CD4-positive, alpha-beta T cell treated with Interleukin-17A for 4 hours (primary cell): Measurements from ENCODE around the gene BMF.

Experiments
- DNase-seq: peaks from one replicate; pipeline ENCODE4 v3.0.0-alpha.2; 2020; ENCODE audit warnings: mixed read lengths

BMF gene

GRCh38 chr15:40102897-40103858, 5.5 kb downstream of the BMF start:
- DNase-seq: no peak

DNA sequence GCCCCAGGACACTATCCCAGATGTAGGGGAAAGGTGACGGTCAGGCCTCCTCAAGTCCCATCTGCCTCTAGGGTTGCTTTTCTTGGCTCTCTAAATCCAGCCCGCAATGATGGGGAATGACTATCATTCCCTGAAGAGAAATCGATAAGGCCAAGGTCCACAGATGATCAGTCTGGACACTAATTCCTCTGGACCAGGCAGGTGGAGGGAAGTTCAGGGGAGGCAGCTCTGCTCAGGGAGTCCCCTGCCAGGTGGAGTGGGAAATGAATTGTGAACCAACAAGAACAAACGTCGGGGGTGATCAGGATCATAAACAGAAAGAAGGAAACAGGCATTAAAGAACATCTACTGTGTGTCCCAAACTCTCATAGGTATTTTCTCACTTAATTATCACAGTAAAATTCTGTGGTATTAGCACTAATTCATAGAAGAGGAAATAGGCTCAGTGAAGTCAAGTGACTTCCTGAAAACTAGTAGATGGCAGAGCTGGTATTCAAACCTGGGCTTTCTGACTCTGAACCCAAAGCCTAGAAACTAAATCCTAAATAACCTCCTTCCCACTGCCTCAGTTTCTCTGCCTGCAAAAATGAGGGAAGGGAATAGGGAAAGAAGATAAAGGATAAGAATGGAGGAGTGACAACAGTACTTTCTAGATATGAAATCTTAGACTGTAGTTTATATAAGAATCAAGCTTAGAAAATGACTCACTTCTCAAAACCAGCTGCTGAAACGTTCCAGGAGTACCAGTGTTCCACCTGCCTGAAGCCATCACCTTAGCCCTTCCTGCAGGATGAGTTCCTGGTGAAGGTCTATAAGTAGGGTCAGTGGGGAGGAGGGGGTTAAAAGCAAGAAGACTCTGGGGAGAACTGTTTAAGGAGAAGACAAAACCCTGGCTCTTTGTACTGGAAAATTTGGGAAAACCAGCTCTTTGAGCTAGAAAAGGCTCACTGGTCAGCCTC, 7.5 kb downstream of the BMF start:
- no peak for DNase-seq

GRCh38 chr15:40100123-40100946, 8.3 kb downstream of the BMF start:
- DNase-seq: no peak

DNA sequence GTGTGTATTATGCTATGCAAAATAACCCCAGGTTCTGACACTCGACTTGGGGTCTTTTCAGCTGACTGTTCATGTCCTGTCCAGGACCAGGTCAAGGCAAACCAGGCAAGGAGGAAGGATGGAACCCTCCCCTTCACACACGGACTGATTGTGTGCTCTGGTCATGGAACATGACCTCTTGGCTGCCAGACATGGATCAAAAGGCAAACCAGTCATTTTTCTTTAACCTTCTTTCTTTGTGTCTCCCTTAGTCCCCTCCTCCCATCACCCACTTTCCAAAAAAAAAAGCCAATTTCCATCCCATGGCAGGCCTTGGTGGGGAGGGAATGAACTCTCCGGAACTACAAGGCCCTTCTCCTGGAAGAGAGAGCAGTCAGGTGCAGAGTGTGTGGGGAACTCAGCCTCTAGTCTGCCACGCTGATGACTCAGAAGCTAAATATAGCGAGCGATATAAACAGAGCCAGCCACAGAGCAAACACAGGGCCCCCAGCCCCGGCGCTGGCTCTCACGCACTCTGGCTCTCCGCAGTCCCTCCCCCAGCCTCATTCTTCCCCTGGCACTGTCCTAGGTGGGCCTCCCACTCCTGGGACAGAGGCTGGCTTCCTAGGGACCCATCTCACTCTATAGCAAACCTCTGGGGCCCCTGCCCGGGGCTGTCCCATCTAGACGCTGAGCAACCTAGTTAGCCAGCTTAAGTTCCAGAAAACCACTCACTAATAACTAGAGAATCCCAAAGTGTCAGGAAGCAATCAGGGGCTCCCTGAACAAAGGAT, 10.0 kb downstream of the BMF start:
- peak; percentile 80 for DNase-seq

GRCh38 chr15:40097968-40098476, 10.7 kb downstream of the BMF start:
- no peak for DNase-seq

DNA sequence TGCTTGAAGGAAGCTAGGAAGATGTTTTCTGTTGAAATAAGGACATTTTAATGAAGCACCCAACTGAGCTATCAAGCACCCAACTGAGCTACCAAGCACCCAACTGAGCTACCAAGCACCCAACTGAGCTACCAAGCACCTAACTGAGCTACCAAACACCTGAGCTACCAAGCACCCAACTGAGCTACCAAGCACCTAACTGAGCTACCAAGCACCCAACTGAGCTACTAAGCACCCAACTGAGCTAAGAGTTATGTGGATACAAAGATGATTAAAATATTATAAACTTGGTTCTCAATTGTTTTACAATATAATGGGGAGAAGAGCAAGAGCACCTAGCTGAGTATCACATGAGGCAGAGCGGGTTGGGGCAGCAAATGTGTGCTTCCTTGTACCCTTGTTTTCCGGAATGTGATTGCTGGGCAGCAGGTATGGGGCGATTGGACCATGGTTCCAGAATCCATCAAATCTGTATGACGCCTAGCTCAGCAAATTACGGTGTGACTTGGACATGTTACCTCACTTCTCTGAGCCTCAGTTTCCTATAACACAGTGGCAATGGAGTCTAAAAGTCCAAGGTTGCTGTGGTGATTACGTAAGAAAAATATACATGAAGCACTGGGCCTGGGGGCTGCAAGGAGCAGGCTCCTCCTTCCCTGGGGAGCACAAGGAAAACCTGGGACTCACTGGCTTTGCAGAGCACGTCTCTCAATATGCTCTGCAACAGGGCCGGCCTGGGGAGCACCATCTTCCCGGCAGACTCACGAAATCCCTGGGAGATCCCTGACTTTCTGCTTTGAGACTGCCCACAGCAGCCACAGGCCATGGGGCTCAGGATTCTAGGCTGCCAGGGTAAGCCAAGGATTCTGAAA, 11.3 kb downstream of the BMF start:
- DNase-seq: no peak

DNA sequence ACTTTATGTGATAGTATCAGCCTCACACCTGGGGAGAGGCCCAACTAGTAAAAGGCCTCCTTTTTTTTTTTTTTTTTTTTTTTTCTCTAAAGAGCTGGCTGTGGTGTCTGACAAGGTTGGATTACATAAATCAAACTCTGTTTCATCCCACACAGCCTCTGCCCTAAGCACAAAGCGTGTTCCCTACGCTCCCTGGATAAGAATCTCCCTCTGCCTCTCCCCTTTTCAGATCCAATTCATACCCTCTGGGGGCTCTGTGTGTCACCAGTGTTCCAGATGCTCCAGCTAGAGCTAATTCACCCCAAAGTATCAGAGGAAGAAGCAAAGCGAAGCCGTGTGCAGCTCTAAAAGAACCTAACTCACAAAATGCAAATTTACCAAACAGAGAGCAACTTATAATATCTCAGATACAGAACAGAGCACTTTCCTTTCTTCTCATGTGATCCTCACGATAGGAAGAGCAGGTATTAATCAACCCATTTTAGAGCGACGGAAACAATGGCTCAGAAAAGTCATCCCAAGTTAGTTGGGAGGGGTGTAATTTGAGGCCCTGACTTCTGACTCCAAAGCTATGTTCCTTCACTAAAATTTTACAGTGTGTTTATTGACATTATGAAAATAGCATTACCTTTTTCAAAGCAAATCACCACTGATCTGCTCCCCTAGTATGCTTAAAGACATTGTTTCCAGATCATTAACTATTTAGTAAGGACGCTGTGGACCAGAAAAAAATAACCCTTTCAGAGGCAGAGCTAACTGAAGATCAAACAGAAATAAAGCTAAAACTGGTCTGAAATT, 12.4 kb downstream of the BMF start:
- no peak for DNase-seq

- DNase-seq: no peak
Measured at GRCh38 chr15:40095371-40096093, 13.1 kb downstream of the BMF start.

GRCh38 chr15:40094156-40094555, 14.5 kb downstream of the BMF start:
- no peak for DNase-seq

DNA sequence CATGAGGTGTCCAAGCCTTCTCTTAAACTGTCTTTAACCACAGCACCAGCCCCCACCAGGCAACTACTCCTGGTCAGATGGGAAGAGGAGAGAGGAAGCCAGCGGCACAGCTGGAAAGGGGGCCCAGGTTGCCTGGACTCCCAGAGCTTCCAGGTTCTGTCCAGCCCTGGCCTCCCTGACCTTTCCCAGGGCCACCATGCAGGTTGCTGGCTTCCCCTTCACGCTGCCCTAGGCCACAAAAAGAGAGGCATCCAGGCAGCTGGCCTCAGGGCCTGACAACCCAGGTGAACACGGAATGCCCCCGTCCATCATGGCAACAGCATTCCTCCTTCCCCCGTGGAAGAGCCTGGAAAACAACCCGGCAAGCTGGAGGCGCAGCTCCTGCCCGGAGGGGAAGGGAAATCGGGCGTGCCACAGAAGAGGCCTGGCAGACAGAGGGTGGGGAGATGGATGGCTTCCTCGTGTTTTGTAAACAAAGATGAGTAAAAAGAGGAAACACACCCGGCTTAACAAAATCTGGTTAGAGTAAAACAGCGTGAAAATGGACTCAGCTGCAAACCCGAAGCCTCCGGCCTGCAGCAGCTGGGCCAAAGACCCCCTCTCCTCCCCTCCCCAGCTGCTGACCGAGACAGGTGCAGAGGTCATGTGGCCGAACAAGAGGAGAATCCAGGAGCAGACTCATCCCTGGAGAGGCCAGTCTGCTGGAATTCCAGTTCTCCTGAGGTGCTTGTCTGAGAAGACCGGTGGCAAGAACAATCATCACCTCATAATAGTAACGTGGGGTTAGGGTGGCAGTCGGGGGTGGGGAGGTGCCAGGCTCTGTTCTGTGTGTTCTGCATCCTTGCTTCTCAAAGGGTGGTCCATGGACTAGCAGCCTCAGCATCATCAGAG, 15.5 kb downstream of the BMF start:
- no peak for DNase-seq

DNA sequence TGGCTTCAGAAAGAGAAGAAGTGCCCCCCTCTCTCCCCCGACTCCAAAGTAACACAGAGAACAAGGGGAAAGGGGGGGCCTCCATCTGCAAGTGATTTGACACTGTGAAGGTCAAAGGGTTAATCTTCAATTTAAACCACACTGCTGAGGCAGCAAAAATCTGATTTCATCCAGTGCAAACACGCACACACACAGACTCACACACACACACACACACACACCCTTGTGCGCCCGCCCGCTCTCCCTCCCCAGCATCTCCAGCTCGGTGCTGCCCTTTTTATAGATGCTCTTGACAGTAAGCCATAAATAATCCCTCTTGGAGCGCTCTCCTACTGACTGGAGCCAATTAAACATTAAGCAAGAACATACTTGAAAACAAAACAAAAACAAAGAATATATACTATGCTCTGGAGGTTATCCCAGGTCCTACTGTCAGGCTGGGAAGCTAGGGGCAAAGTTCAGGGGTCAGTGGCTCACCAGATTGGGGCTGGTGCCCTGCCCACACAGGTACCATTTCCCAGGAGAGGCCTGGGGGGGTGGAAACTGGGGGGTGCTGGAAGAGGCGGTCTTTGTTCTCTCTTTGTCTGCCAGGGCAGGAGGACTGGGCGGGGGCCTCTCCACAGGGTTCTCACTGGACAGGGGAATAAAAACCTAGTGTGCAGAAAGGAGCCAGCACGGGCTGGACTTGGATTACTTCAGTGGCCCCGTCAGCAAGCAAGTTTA, 16.3 kb downstream of the BMF start:
- DNase-seq: no peak

DNA sequence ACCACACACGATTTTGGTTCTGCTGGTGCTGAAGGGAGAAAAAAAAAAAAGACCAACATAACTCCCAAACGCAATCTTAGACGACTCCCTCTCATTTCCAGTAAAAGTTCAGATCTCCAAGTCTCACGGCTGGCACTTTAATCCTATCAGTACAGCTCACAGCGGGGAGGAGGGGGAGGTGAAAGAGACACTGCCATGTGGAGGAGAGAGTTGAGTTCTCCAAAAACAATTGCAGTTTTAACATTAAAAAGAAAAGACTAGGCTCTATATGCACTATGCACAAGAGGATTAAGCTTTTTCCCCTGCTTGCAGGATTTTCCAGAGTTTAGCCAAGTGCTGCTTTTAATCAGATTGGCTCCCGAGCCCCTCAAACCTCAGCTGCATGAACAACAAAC, 16.8 kb downstream of the BMF start:
- no peak for DNase-seq

- DNase-seq: no peak
Measured at GRCh38 chr15:40090774-40091455, 17.8 kb downstream of the BMF start.

DNA sequence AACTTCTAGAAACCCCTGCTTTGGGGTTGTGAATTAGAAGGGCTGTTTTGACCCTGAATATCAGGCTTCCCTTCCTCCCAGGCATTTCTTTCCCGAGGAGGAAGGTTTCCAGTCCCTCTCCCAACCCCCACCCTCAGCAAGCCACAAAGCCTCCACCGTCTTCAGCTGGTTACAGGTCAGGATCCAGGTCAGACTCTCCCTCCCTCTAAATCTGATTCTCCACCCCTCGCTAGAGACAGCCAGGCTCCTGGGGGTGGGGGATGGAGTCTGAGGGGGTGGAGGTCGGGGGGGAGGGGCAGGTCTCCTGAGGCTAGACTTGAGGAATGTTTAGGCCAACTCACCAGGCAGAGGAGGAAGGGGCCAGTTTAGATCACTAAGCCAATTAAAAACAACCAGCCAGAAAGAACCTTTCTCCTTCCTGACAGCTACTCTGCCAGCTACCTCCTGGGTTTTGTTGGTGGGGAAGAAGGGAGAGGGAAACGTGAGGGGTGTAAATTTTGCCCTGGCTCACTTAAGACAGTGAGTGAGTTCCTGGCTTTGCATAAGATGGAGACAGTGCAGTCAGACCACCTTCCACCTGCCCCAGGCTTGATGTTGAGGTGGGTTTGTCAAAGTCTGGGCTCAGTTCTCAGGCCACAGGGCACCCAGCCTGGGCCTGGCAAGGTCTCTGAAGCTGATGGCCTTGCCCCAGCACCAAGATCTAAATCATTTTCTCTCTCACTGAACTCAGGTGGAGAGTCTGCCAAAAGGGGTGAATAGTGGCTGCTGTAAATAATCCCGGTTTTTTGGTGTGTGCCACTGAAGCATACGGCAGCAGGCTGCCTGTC, 19.5 kb downstream of the BMF start:
- no peak for DNase-seq
